Posterior vena cava (tissue), 2 donors: Measurements from ENCODE around the gene CRKL. TPM values are rescaled to one million over a fixed set of nuclear protein-coding genes. Genes with fewer than 3 reads are reported as not detected.
"Not testable (repeated sequence)": the region's sequence is repeated elsewhere in the genome, so short reads cannot be mapped to it uniquely, and the experiment has no call there.

Source experiments
- DNase-seq: peaks from one replicate; pipeline ENCODE4 v3.0.0-alpha.2; 2020; ENCODE audit warnings: low spot score
- intact Hi-C, 2 donors: fragments of 100-400 bp; cut with DNase I; formaldehyde crosslinking; loops; one replicate each; pipeline versions ENCODE4 v1.14.1 to v1.14.2; 2022 to 2023
- total RNA-seq, 2 donors: library from RNA; stranded (reverse); fragmentation: NEBNext Ultra II Directional; extraction: Animal tissue kit (Norgen Biotek cat#: 25700); gene quantifications; one replicate each; pipeline ENCODE4 v1.2.1, GENCODE V29; 2021
- donor health status: DM: yes; HTN: yes; CAD: no.
- donor health status: DM: yes; HTN: yes; CAD: no.

Gene CRKL
- total RNA-seq, 2 donors from 2014 or later, result 36.7 to 37.5 TPM

DNA sequence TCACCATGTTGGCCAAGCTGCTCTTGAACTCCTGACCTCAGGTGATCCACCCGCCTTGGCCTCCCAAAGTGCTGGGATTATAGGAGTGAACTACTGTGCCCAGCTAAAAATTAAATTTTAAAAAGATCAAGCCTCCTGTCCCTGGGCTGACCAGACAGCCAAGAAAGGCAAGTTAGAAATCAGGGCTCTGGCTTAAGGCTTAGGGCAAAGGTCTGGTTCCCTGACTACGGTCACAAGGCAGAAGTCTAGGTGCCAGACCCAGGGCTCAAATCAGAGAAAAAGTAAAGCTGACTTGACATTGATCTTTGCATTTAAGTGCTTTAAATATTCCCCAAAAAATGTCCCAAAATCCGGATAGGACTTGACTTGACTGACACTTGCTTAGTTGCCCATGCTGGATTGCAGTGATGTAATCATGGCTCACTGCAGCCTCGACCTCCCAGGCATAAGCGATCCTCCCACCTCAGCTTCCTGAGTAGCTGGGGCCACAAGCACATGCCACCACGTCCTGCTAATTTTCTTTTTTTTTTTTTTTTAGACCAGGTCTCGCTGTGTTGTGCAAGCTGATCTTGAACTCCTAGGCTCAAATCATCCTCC is 17.3 kb upstream of the CRKL start:
- no peak for DNase-seq
- intact Hi-C loops, result no loop called here

DNA sequence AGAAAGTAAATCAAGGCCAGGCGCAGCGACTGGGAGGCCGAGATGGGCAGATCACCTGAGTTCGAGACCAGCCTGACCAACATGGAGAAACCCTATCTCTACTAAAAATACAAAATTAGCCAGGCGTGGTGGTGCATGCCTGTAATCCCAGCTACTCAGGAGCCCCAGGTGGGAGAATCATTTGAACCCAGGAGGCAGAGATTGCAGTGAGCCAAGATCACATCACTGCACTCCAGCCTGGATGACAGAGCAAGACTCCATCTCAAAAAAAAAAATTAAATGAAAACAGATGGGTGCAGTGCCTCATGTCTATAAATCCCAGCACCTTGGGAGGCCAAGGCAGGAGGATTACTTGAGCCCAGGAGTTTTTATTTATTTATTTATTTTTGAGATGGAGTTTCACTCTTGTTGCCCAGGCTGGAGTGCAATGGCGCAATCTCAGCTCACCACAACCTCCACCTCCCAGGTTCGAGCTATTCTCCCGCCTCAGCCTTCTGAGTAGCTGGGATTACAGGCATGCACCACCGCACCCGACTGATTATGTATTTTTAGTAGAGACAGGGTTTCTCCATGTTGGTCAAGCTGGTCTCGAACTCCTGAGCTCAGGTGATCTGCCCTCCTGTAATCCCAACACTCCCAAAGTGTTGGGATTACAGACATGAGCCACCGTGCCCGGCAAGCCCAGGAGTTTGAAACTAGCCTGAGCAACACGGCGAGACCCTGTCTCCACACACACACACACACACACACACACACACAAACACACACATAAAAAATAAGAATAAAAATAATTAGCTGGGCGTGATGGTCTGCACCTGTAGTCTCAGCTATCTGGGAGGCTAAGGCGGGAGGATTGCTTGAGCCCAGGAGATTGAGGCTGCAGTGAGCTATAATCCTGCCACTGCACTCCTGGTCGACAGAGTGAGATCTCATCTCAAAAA is 15.8 kb upstream of the CRKL start:
- intact Hi-C loops, DNase-seq: not testable (repeated sequence)

DNA sequence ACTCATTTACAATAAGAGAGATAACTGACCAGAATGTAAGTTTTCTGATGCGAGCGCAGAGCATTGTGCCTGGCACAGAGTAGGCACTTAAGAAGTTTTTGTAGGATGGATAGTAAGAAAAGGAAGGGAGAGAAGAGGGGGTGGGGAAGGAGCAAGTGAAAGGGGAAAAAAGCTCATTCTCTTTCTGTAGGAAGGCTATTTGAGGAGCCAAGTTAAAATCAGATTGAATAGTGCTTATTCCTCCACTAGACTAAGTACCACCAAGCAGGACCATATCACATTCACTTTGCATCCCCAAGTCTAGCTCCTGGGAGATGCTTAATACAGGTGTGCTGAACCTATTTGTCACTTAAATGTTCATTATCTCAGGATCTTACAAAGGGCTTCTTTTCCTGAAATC is 14.1 kb upstream of the CRKL start:
- DNase-seq, result peak; percentile 8
- intact Hi-C loops, result no loop called here

DNA sequence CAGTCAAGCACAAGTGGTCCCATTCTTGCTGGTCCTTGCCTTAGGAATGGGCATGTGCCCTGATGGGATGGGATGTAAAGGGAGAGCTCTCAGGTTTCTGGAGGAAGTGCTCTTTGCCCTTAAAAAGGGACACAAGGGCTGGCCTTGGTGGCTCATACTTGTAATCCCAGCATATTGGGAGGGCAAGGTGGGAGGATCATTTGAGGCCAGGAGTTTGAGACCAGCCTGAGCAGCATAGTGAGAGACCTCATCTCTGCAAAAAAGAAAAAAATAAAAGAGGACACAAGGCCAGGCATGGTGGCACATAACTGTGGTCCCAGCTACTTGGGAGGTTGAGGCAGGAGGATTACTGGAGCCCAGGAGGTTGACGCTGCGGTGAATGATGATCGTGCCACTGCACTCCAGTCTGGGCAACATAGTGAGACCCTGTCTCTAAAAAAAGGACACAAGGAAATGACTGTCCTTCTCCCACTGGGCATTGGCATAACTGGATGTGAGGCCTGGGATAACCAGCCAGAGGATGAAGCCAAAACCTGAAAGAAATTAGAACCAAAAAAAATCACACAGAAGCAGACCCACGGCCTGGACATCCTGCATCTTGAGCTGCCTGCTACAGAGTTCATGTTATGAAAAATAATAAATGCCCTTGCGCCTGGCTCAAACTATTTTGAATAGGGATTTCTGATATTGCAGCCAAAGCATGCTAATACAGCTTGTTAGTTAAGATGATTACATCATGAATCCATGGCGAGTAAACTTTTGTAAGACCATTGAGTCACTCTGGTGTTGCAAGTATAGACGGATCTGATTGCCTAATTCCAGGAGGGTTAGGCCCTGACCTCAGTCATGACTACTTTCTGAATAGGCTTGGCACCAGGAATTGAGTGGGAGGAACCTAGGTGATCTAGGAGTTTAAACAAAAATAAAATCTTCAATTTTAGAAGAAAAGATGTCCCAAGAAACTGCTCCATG is 12.9 kb upstream of the CRKL start:
- intact Hi-C loops, result no loop called here
- peak; percentile 29 for DNase-seq

DNA sequence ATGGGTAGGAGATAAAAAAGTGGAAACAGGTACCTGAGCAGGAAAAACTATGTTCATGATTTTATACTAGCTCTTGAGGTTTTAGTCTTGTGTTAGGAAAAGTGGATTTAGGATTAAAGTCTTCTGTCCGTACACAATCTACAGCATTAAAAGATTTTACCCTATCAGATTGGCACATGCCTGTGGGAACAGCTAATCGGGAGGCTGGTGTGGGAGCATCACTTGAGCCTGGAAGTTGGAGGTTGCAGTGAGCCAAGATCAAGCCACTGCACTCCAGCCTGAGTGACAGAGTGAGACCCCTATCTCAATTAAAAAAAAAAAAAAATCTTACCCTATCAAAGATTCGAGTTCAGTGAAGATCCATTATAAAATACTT is 12.2 kb upstream of the CRKL start:
- intact Hi-C loops, result no loop called here
- DNase-seq, result peak; percentile 10

DNA sequence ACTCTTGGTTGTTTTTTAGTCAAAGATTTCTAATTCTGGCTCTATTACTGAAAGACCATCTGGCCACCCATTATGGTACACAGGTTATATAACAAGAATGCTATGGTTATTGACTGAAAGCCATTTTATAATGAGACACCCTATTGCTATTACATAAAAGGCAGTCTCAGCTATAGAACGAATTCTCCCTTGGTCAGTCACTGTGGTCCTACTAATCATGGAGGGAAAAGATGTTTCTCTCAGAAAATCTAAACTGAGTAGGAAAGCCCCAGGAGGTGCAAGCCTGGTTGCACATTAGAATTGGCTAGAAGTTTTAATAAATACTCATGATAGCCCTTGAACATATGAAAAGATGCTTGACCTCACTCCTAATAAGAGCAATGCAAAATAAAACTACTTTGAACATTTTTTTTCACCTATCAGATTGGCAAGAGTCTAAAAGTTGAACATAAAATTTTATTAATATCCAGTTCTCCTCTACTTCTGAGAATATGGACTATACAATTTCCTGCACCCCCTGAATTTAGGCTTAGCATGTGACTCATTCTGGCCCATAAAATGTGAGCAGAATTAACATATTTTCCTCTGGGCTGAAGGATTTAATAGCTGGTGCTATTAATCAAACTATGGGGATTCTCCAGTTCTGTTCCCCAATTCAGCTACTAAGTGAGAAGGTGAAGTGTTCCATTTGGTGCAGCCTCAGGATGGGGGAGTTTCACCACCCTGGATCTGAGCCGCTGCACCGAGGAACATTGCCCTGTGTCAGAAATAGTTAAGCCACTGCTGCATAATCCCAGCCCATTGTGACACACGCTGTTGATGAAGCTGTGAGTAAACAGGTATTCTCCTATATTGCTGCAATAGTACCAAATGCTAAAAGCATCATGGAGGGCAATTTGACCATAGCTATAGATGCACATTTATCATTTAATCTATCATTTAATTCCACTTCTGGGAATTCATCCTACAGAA is 11.5 kb upstream of the CRKL start:
- intact Hi-C loops, result no loop called here

DNA sequence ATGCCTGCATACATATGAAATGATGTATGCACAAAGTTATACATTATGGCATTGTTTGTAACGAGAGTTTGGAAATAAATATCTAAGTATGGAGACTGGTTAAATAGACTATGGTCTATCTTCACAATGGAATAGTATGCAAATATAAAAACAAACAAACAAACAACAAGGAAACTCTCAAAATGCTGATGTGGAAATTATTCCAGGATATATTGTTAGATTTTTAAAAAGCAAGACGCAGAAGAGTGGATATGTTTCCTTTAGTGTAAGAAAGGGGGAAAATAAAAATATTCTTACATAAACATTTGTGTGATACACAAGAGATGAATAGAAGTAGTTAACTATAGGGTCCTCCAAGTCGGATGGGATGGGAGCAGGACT is 10.8 kb upstream of the CRKL start:
- intact Hi-C loops, result no loop called here
- no peak for DNase-seq

More for the DNA sequence above, 11.5 kb upstream of the CRKL start:
- peak; percentile 34 for DNase-seq

DNA sequence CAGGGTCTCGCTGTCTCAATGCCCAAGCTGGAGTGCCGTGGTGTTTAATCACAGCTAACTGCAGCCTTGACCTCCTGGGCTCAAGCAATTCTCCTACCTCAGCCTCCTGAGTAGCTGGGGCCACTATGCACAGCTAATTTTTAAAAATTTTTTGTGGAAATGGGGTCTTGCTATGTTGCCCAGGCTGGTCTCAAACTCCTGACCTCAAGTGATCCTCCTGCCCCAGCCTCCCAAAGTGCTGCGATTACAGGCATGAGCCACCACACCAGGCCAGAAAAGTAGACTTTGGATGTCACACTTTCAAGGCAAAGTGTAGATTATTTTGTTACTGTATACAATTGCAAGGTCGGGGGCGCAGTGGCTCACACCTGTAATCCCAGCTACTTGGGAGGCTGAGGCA is 8.5 kb upstream of the CRKL start:
- intact Hi-C loops, result not testable (repeated sequence)
- DNase-seq, result peak; percentile 31

DNA sequence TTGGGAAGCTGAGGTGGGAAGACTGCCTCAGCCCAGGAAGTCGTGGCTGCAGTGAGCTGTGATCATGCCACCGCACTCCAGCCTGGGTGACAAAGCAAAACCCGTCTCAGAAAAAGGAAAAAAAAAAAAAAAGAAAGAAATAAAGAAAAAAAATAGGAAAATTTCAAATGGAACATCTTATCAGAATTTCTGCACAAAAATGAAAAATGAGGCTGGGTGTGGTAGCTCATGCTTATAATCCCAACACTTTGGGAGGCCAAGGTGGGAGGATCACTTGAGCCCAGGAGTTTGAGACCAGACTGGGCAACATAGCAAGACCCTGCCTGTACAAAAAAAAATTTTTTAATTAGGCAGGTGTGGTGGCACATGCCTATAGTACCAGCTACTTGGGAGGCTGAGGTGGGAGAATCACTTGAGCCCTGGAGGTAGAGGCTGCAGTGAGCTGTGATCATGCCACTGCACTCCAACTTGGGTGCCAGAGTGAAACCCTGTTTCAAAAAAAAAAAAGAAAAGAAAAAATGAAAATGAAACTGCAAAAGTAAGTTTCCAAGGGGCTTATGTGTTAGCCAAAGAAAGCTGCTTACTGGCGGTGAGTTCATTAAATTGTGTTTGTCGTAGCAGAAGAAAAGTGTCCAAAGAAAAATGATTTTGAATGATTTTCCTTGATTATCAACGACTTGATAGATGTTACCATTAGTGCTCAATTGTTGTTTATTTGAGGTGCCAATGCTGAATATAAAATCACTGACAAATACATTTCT is 7.5 kb upstream of the CRKL start:
- intact Hi-C loops, result no loop called here

DNA sequence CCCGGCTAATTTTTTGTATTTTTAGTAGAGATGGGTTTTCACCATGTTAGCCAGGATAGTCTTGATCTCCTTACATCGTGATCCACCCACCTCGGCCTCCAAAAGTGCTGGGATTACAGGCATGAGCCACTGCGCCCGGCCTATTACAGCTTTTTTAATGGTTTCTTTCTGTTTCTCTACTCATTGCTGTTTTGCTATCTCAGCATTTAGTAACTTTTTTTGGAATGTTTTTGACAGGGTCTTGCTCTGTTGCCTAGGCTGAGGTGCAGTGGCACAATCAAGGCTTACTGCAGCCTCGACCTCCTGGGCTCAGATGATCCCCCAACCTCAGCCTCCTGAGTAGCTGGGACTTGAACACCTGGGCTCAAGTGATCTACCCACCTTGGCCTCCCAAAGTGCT is 4.7 kb upstream of the CRKL start:
- peak; percentile 20 for DNase-seq
- intact Hi-C loops, result no loop called here

More for the DNA sequence above, 7.5 kb upstream of the CRKL start:
- DNase-seq, result peak; percentile 18

DNA sequence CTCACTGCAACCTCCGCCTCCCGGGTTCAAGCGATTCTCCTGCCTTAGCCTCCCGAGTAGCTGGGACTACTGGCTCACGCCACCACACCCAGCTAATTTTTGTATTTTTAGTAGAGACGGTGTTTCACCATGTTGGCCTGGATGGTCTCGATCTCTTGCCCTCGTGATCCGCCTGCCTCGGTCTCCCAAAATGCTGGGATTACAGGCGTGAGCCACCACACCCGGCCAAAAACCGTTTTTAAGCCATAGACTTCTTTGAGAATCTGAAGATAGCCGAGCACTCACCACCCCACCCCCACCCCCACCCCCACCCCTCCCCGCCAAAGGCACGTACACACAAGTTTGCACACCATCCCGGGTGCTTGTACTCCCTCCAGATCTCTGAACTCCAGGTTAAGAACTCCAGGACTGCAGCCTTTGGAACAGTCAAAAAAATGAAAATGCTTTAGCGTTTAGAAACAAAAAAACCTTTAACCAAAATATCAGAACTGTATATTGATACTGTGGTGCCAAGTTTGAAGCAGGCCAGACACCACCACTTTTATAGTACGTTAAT is 1.5 kb downstream of the CRKL start:
- intact Hi-C loops, result no loop called here
- DNase-seq, result no peak

DNA sequence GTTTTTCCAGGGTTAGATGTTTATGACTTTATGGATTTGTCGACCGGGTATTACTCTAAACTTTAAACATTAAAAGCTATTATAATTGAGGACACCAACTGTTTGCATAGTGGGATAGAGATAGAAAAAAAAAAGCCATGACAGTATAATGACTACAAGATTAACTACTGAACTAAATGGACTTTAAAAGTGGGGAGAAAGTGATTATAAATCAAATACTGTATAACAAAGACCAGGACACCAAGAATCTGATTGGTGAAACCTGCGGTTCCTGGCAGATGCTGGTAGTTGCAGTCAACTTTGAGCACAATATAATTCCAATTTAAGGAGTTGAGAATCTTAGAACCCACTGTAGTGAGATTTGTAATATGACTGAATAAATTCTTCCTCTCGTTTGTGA is 2.5 kb downstream of the CRKL start:
- DNase-seq, result no peak
- intact Hi-C loops, result no loop called here

DNA sequence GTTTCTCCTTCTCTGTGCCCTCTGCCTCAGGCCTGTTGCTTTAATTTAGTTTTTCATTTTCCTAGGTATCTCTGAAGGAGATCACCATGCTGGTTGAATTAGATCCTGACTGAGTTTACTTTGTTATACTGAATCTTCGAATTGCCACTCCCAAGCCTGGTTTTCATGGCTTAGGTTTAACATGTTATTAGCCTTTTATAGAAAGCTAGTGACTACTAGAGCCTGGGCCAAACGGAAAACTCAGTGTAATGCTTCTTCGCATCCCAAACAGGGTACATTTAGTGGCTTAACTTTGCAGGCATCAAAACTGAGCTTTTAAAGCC is 3.6 kb downstream of the CRKL start:
- intact Hi-C loops, result no loop called here
- DNase-seq, result no peak

DNA sequence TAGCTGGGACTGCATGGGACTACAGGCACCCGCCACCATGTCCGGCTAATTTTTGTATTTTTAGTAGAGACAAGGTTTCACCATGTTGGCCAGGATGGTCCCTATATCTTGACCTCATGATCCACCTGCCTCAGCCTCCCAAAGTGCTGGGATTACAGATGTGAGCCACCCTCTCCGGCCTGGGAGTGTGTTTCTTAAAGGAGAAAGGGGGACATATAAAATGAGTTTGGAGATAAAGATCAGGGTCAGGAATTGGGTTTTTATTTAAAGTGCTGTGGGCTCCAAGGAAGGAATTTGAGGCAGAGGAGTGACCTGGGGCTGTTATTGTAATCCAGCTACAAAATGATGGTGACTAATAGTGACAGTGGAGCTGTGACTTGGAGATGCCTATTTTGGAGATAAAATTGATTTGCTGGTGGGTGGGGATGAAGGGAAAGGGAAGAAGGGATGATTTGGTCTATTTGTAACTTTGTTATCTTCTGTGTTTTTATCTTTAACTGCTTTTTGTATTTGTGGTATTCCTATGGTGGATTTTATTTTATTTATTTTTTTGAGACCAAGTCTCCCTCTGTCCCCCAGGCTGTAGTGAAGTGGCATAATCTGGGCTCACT is 5.0 kb downstream of the CRKL start:
- intact Hi-C loops, result no loop called here
- DNase-seq, result no peak

DNA sequence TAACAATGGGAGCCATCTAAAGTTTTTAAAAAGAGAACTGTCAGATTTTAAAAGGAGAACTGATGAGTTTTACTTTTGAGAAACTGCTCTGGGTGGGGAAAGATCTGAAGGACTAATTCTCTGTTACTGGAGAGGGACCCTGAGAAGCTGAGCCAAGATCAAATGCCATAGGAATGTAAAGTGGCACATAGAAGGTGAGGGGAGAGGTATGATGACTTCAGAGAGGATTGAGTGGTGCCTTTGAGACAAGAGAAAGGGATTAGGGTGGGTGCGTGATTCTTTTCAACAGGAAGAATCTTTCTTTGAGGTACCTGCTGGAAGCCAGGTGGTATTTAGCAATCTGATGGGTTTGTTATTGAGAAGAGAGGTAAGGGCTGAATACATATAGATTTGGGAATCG is 9.0 kb downstream of the CRKL start:
- DNase-seq, result no peak
- intact Hi-C loops, result no loop called here

DNA sequence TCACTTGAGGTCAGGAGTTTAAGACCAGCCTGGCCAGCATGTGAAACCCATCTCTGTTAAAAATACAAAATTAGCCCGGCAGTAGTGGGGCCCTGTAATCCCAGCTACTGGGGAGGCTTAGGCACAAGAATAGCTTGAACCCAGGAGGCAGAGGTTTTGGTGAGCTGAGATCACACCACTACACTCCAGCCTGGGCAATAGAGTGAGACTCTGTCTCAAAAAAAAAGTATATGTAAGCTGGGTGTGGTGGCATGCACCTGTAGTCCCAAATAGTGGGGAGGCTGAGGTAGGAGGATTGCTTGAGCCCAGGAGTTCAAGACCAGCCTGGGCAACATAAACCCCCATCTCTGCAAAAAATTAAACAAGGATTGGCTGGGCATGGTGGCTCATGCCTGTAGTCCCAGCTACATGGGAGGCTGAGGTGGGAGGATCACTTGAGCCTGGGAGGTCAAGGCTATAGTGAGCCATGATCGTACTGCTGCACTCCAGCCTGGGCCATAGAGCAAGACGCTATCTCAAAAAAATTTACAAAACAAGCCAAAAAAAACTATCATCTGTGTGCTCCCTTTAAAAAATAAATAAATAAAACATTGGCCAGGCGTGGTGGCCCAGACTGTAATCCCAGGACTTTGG is 10.8 kb downstream of the CRKL start:
- no peak for DNase-seq
- intact Hi-C loops, result no loop called here

DNA sequence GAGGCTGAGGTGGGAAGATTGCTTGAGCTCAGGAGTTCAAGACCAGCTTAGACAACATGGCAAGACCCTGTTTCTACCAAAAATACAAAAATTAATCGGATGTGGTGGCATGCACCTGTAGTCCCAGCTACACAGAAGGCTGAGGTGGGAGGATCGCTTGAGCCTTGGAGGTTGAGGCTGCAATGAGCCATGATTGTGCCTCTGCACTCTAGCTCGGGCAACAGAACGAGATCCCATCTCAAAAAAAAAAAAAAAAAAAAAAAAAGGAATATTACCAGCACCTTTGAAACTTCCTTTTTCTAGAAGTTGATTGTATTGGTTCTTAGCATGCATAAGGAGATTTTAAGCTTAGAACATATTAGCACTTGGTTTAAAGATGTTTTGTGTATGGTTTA is 11.4 kb downstream of the CRKL start:
- intact Hi-C loops, result no loop called here
- no peak for DNase-seq
